Measurements from ENCODE around the gene KLK4. TPM values are rescaled to one million over a fixed set of nuclear protein-coding genes. Genes with fewer than 3 reads are reported as not detected.

Gene KLK4
- total and polyA plus RNA-seq, 2 donors (not counting 3 experiments of a cell fraction or from before 2014, with no cell fraction given), result not detected

- no peak overlapping the region for H3K27ac ChIP-seq (ENCODE audit: insufficient read depth, low read depth, low read length)
- no peak overlapping the region for H3K4me3 ChIP-seq (replicated peaks in 1 of 3; ENCODE audit: insufficient read depth in 1 of 3, low read depth in 1 of 3, low read length in 3 of 3)
- TF ChIP-seq POLR2A (IDR thresholded peaks at IDR 0.05; ENCODE audit: low read depth, low read length) (no peak), POLR2AphosphoS5 (IDR thresholded peaks at IDR 0.05; ENCODE audit: insufficient read depth, low read depth, low read length) (no peak), CTCF (IDR thresholded peaks at IDR 0.05; ENCODE audit: extremely low read depth in 1 of 2, insufficient read depth in 1 of 2, low read depth in 1 of 2, low read length in 2 of 2) (no peak), MYC (IDR thresholded peaks at IDR 0.05; ENCODE audit: low read depth, low read length) (no peak), JUN (IDR thresholded peaks at IDR 0.05; ENCODE audit: borderline replicate concordance, insufficient read depth, insufficient read length, low read depth) (no peak), MAX (IDR thresholded peaks at IDR 0.05; ENCODE audit: insufficient read depth, insufficient read length) (no peak), GATA2 (IDR thresholded peaks at IDR 0.05; ENCODE audit: insufficient read depth, insufficient read length, low read depth, low read length) (no peak), FOS (IDR thresholded peaks at IDR 0.05; ENCODE audit: borderline replicate concordance, insufficient read depth, low read length) (no peak), EZH2 (IDR thresholded peaks at IDR 0.05; ENCODE audit: borderline replicate concordance, low read depth, low read length, severe bottlenecking) (no peak)
- H3K9me1 ChIP-seq (replicated peaks; ENCODE audit: control insufficient read depth, extremely low read depth, insufficient read depth, low read length), result no peaks in the 10 kb centered on the region
- no peak overlapping the region for H2AFZ ChIP-seq (ENCODE audit: low read depth, low read length)
- no peak overlapping the region for H3K4me2 ChIP-seq (ENCODE audit: insufficient read depth, low read length)
- H3K36me3 ChIP-seq (ENCODE audit: control insufficient read depth in 2 of 2, extremely low read depth in 1 of 2, insufficient read depth in 2 of 2, low read length in 2 of 2), result no peaks in the 10 kb centered on the region
- ChIA-PET POLR2A (no interaction called here), CTCF (interaction anchor here (1.5 kb wide), 1 partner anchor 10 kb away, joined by 3 read pairs; no protein-coding TSS in a partner anchor)
- no peaks in the 10 kb centered on the region for H3K9me3 ChIP-seq (replicated peaks; ENCODE audit: control insufficient read depth, insufficient read depth, low read length)
- dilution Hi-C loops (cut with MboI; ENCODE audit: extremely low pct_ligation_motif_present, low sequenced_read_pairs) (no loop called here), intact Hi-C loops (cut with micrococcal nuclease) (no loop called here)
- no TSS peak for BruUV-seq (replicated peaks)
- H4K20me1 ChIP-seq (replicated peaks; ENCODE audit: control insufficient read depth, extremely low read depth, insufficient read depth, low read length), result no peaks in the 10 kb centered on the region
- no peak overlapping the region for H3K9ac ChIP-seq (replicated peaks; ENCODE audit: extremely low read depth, insufficient read depth, low read length)
- DNase-seq (ENCODE audit: low read depth, low spot score) (no peak), FAIRE-seq (no peak)
- H3K79me2 ChIP-seq (ENCODE audit: control insufficient read depth, insufficient read depth, low read length), result no peaks in the 10 kb centered on the region
- H3K4me1 ChIP-seq (ENCODE audit: control insufficient read depth, extremely low read depth, insufficient read depth, low read length), result no peaks in the 10 kb centered on the region
- H3K27me3 ChIP-seq (ENCODE audit: control insufficient read depth in 2 of 2, insufficient read depth in 2 of 2, low read length in 2 of 2), result no peaks in the 10 kb centered on the region
Measured at GRCh38 chr19:50944795-50945194, 33.6 kb upstream of the KLK4 start.
